MM.1S (cell line): ENCODE measurements around the gene EIPR1.

ENCODE experiments used
- DNase-seq: peaks from one replicate; pipeline ENCODE4 v3.0.0-alpha.2; 2015
- H2AFZ ChIP-seq: fragments of 300-600 bp; sonication (generic); 2 replicates; pipeline ENCODE4 v1.6.0; 2016; ENCODE audit warnings: antibody characterized with exemption, low read length
- H3F3A ChIP-seq: fragments of 300-600 bp; sonication (generic); 2 replicates; pipeline ENCODE4 v1.6.1; 2016; ENCODE audit warnings: mild to moderate bottlenecking, antibody characterized with exemption, low read length, moderate library complexity, mixed read lengths; ENCODE audit not compliant: insufficient read depth
- H3K27ac ChIP-seq: fragments of 300-600 bp; sonication (generic); 2 replicates; pipeline ENCODE4 v1.5.1; 2016; ENCODE audit warnings: mild to moderate bottlenecking, low read length
- H3K27me3 ChIP-seq: fragments of 300-600 bp; sonication (generic); replicated peaks from 2 replicates; pipeline ENCODE4 v1.6.0; 2016; ENCODE audit warnings: low read length; ENCODE audit not compliant: insufficient read depth
- H3K36me3 ChIP-seq: fragments of 300-600 bp; sonication (generic); replicated peaks from 2 replicates; pipeline ENCODE4 v1.6.1; 2016; ENCODE audit warnings: mild to moderate bottlenecking, low read length, mixed read lengths; ENCODE audit not compliant: insufficient read depth
- H3K4me1 ChIP-seq: fragments of 300-600 bp; sonication (generic); 2 replicates; pipeline ENCODE4 v1.6.1; 2016; ENCODE audit warnings: low read length, mixed read lengths
- H3K4me2 ChIP-seq: fragments of 300-600 bp; sonication (generic); 2 replicates; pipeline ENCODE4 v1.6.0; 2016; ENCODE audit warnings: low read depth, low read length
- H3K4me3 ChIP-seq: fragments of 300-600 bp; sonication (generic); 2 replicates; pipeline ENCODE4 v1.5.1; 2016; ENCODE audit warnings: low read length, mixed read lengths
- H3K79me2 ChIP-seq: fragments of 300-600 bp; sonication (generic); 2 replicates; pipeline ENCODE4 v1.6.1; 2016; ENCODE audit warnings: mixed run types, low read length, mixed read lengths
- H3K9ac ChIP-seq: fragments of 300-600 bp; sonication (generic); 2 replicates; pipeline ENCODE4 v1.6.1; 2016; ENCODE audit warnings: low read length, mixed read lengths
- H3K9me2 ChIP-seq: fragments of 300-600 bp; sonication (generic); replicated peaks from 2 replicates; pipeline ENCODE4 v1.6.1; 2016; ENCODE audit warnings: mild to moderate bottlenecking, low read length, mixed read lengths; ENCODE audit not compliant: insufficient read depth
- H3K9me3 ChIP-seq: fragments of 300-600 bp; sonication (generic); replicated peaks from 2 replicates; pipeline ENCODE4 v1.6.1; 2016; ENCODE audit warnings: mild to moderate bottlenecking, low read length, mixed read lengths; ENCODE audit not compliant: insufficient read depth
- H4K20me1 ChIP-seq: fragments of 300-600 bp; sonication (generic); 2 replicates; pipeline ENCODE4 v1.6.1; 2016; ENCODE audit warnings: mild to moderate bottlenecking, low read length, moderate library complexity, mixed read lengths; ENCODE audit not compliant: insufficient read depth
- CTCF ChIP-seq: fragments of 300-600 bp; sonication (generic); IDR thresholded peaks from 2 replicates; pipeline ENCODE4 v1.5.1; 2016; ENCODE audit warnings: antibody characterized with exemption, low read length, mixed read lengths
- EZH2 ChIP-seq: fragments of 300-600 bp; sonication (generic); optimal IDR thresholded peaks from 2 replicates; pipeline ENCODE3; 2017; ENCODE audit warnings: low read depth, mild to moderate bottlenecking, antibody characterized with exemption, low read length, mixed read lengths
- EZH2phosphoT487 ChIP-seq: fragments of 300-600 bp; sonication (generic); IDR thresholded peaks from 2 replicates; pipeline ENCODE4 v1.6.1; 2018; ENCODE audit warnings: antibody characterized with exemption, low read length

Gene EIPR1

GRCh38 chr2:3177891-3178577 lies 199.6 kb downstream of the EIPR1 start:
- Histone ChIP-seq H3K9ac (no peak overlapping the region), H3K36me3 (no peaks in the 10 kb centered on the region), H3K79me2 (no peaks in the 10 kb centered on the region), H4K20me1 (no peaks in the 10 kb centered on the region), H3K27ac (no peak overlapping the region), H3K9me3 (no peaks in the 10 kb centered on the region), H2AFZ (no peak overlapping the region), H3K4me3 (no peak overlapping the region), H3F3A (no peaks in the 10 kb centered on the region), H3K27me3 (no peaks in the 10 kb centered on the region), H3K4me2 (no peak overlapping the region), H3K4me1 (no peaks in the 10 kb centered on the region), H3K9me2 (no peaks in the 10 kb centered on the region)
- TF ChIP-seq EZH2 (no peak), CTCF (no peak)
- DNase-seq: no peak

- TF ChIP-seq EZH2phosphoT487: no peak
- no peak for TF ChIP-seq EZH2
- TF ChIP-seq CTCF: no peak
- H3K4me3 ChIP-seq: no peak overlapping the region
- H3K27ac ChIP-seq: no peak overlapping the region
- no peak for DNase-seq
- H3K79me2 ChIP-seq: no peaks in the 10 kb centered on the region
- H3K9ac ChIP-seq: no peak overlapping the region
- no peaks in the 10 kb centered on the region for H3F3A ChIP-seq
- no peak overlapping the region for H3K4me2 ChIP-seq
- no peaks in the 10 kb centered on the region for H4K20me1 ChIP-seq
- no peaks in the 10 kb centered on the region for H3K36me3 ChIP-seq
- no peaks in the 10 kb centered on the region for H3K27me3 ChIP-seq
- H3K4me1 ChIP-seq: no peaks in the 10 kb centered on the region
- no peaks in the 10 kb centered on the region for H3K9me2 ChIP-seq
- no peak overlapping the region for H2AFZ ChIP-seq
- no peaks in the 10 kb centered on the region for H3K9me3 ChIP-seq
Measured at GRCh38 chr2:3176869-3177255, 200.8 kb downstream of the EIPR1 start.

GRCh38 chr2:3176071-3176868 lies 201.3 kb downstream of the EIPR1 start:
- DNase-seq: no peak
- H3F3A ChIP-seq: no peaks in the 10 kb centered on the region
- H3K79me2 ChIP-seq: no peaks in the 10 kb centered on the region
- no peaks in the 10 kb centered on the region for H3K36me3 ChIP-seq
- H3K9me3 ChIP-seq: no peaks in the 10 kb centered on the region
- H3K27me3 ChIP-seq: no peaks in the 10 kb centered on the region
- no peak overlapping the region for H2AFZ ChIP-seq
- no peaks in the 10 kb centered on the region for H3K9me2 ChIP-seq
- H3K27ac ChIP-seq: no peak overlapping the region
- H3K4me3 ChIP-seq: no peak overlapping the region
- H4K20me1 ChIP-seq: no peaks in the 10 kb centered on the region
- no peak for TF ChIP-seq EZH2
- TF ChIP-seq EZH2phosphoT487: no peak
- TF ChIP-seq CTCF: no peak
- H3K4me1 ChIP-seq: no peaks in the 10 kb centered on the region
- no peak overlapping the region for H3K9ac ChIP-seq
- H3K4me2 ChIP-seq: no peak overlapping the region
